Measurements from ENCODE around the gene TIMM44. TPM values are rescaled to one million over a fixed set of nuclear protein-coding genes. Genes with fewer than 3 reads are reported as not detected.

Gene TIMM44
- polyA plus RNA-seq, 1 donor (not counting 4 experiments of a cell fraction or from before 2014, with no cell fraction given): 34.8 TPM

- no peaks in the 10 kb centered on the region for H4K20me1 ChIP-seq (ENCODE audit: control insufficient read depth, extremely low read depth, insufficient read depth, low read length)
- H3K27me3 ChIP-seq (ENCODE audit: control insufficient read depth, extremely low read depth, insufficient read depth, low read length): peaks cover 1% of the 10 kb centered on the region
- TF ChIP-seq EZH2 (IDR thresholded peaks at IDR 0.05; ENCODE audit: low read length) (no peak), CTCF (optimal IDR thresholded peaks at IDR 0.05 in 1 of 3, IDR thresholded peaks at IDR 0.05 in 1 of 3, conservative IDR thresholded peaks at IDR 0.05 in 1 of 3; ENCODE audit: extremely low read depth in 1 of 3, insufficient read depth in 2 of 3, low read length in 3 of 3) (no peak)
- no peak overlapping the region for H3K27ac ChIP-seq (ENCODE audit: control insufficient read depth, insufficient read depth, low read length)
- no peak overlapping the region for H3K9ac ChIP-seq (ENCODE audit: control insufficient read depth, extremely low read depth, insufficient read depth, low read length)
- peaks cover 3% of the 10 kb centered on the region for H3K9me1 ChIP-seq (ENCODE audit: control insufficient read depth, extremely low read depth, insufficient read depth, low read length)
- H3K4me1 ChIP-seq (ENCODE audit: control insufficient read depth, extremely low read depth, insufficient read depth, low read length): peaks cover 20% of the 10 kb centered on the region
- no peak for DNase-seq (ENCODE audit: low read depth, low spot score)
- dilution Hi-C loops (cut with MboI; ENCODE audit: extremely low pct_ligation_motif_present, low sequenced_read_pairs): no loop called here
- H3K36me3 ChIP-seq (ENCODE audit: control insufficient read depth in 2 of 2, extremely low read depth in 1 of 2, insufficient read depth in 2 of 2, low read length in 2 of 2): peaks cover 4 to 5% of the 10 kb centered on the region in 2 experiments
- H3K9me3 ChIP-seq (ENCODE audit: control insufficient read depth, low read depth, low read length): no peaks in the 10 kb centered on the region
- no peak for FAIRE-seq
- H3K4me2 ChIP-seq (ENCODE audit: control insufficient read depth, extremely low read depth, insufficient read depth, low read depth, low read length): no peak overlapping the region
- H2AFZ ChIP-seq (ENCODE audit: control insufficient read depth, low read length): no peak overlapping the region
- H3K79me2 ChIP-seq (ENCODE audit: control insufficient read depth, insufficient read depth, low read length): no peaks in the 10 kb centered on the region
- no peak overlapping the region for H3K4me3 ChIP-seq (ENCODE audit: control insufficient read depth in 2 of 3, extremely low read depth in 1 of 3, insufficient read depth in 2 of 3, low read depth in 1 of 3, low read length in 3 of 3)
These were observed 19.9 kb downstream of the TIMM44 start for GRCh38 chr19:7923295-7924191.

GRCh38 chr19:7922836-7923195 lies 20.6 kb downstream of the TIMM44 start:
- Histone ChIP-seq H4K20me1 (ENCODE audit: control insufficient read depth, extremely low read depth, insufficient read depth, low read length) (no peaks in the 10 kb centered on the region), H3K27me3 (ENCODE audit: control insufficient read depth, extremely low read depth, insufficient read depth, low read length) (peaks cover 4% of the 10 kb centered on the region), H3K9ac (ENCODE audit: control insufficient read depth, extremely low read depth, insufficient read depth, low read length) (no peak overlapping the region), H3K4me1 (ENCODE audit: control insufficient read depth, extremely low read depth, insufficient read depth, low read length) (peaks cover 13% of the 10 kb centered on the region), H3K79me2 (ENCODE audit: control insufficient read depth, insufficient read depth, low read length) (no peaks in the 10 kb centered on the region), H3K4me2 (ENCODE audit: control insufficient read depth, extremely low read depth, insufficient read depth, low read depth, low read length) (no peak overlapping the region), H2AFZ (ENCODE audit: control insufficient read depth, low read length) (no peak overlapping the region), H3K9me1 (ENCODE audit: control insufficient read depth, extremely low read depth, insufficient read depth, low read length) (no peaks in the 10 kb centered on the region), H3K36me3 (ENCODE audit: control insufficient read depth in 2 of 2, extremely low read depth in 1 of 2, insufficient read depth in 2 of 2, low read length in 2 of 2) (peaks cover 4 to 5% of the 10 kb centered on the region in 2 experiments), H3K9me3 (ENCODE audit: control insufficient read depth, low read depth, low read length) (no peaks in the 10 kb centered on the region), H3K4me3 (ENCODE audit: control insufficient read depth in 2 of 3, extremely low read depth in 1 of 3, insufficient read depth in 2 of 3, low read depth in 1 of 3, low read length in 3 of 3) (no peak overlapping the region), H3K27ac (ENCODE audit: control insufficient read depth, insufficient read depth, low read length) (no peak overlapping the region)
- dilution Hi-C loops (cut with MboI; ENCODE audit: extremely low pct_ligation_motif_present, low sequenced_read_pairs): no loop called here
- FAIRE-seq (no peak), DNase-seq (ENCODE audit: low read depth, low spot score) (no peak)
- TF ChIP-seq CTCF (optimal IDR thresholded peaks at IDR 0.05 in 1 of 3, IDR thresholded peaks at IDR 0.05 in 1 of 3, conservative IDR thresholded peaks at IDR 0.05 in 1 of 3; ENCODE audit: extremely low read depth in 1 of 3, insufficient read depth in 2 of 3, low read length in 3 of 3): no peak
